GM12892 (cell line): ENCODE data around the gene MYH9.

Source experiments
- POLR2A ChIP-seq: IDR thresholded peaks from 2 replicates; pipeline ENCODE4 v1.6.1; 2011; ENCODE audit warnings: low read depth, low read length, control low read depth
- TAF1 ChIP-seq: IDR thresholded peaks from 2 replicates; pipeline ENCODE4 v1.6.1; 2011; ENCODE audit warnings: low read depth, mild to moderate bottlenecking, control low read depth, low read length, borderline replicate concordance

DNA sequence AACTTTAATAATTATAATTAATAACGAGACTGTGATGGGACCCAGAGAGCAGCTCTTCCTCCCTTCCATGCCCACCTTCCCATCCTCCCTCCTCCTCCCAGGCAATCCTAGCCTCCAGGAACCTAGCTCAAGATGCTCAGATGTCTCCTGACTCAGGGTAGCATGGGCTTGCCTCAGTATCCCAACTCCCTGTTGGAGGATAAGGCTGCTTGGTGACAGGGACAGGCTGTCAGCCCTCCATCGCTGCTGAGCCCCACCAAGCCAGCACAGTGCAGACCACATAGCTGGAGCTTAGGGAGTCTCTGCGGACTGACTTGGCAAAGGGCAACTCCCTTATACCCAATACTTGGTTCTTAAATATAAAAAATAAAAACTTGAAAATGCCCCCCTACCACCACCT, 11.5 kb downstream of the MYH9 start:
- TF ChIP-seq POLR2A (no peak), TAF1 (no peak)
